C4-2B (cell line): ENCODE measurements around the gene ABCC2.

Experiments
- H3K27ac ChIP-seq: fragments of 450-650 bp; 2 replicates; pipeline ENCODE4 v1.5.1; 2017
- CTCF ChIP-seq: fragments of 450-650 bp; conservative IDR thresholded peaks from 2 replicates; pipeline ENCODE4 v1.5.1; 2017; ENCODE audit warnings: mild to moderate bottlenecking
- ZFX ChIP-seq: fragments of 450-650 bp; IDR thresholded peaks from 2 replicates; pipeline ENCODE4 v1.6.1; 2017

The ABCC2 gene

GRCh38 chr10:99870123-99870730 lies 87.8 kb downstream of the ABCC2 start:
- no peak overlapping the region for H3K27ac ChIP-seq
- TF ChIP-seq ZFX: no peak
- TF ChIP-seq CTCF: no peak

- TF ChIP-seq ZFX: no peak
- no peak for TF ChIP-seq CTCF
- H3K27ac ChIP-seq: no peak overlapping the region
Observed at GRCh38 chr10:99872367-99873162, 90.1 kb downstream of the ABCC2 start.

GRCh38 chr10:99873846-99874245 lies 91.4 kb downstream of the ABCC2 start:
- TF ChIP-seq CTCF (no peak), ZFX (no peak)
- H3K27ac ChIP-seq: no peak overlapping the region

GRCh38 chr10:99874341-99875085 lies 92.1 kb downstream of the ABCC2 start:
- TF ChIP-seq CTCF (no peak), ZFX (no peak)
- H3K27ac ChIP-seq: no peak overlapping the region

- no peak overlapping the region for H3K27ac ChIP-seq
- no peak for TF ChIP-seq ZFX
- TF ChIP-seq CTCF: no peak
Observed at GRCh38 chr10:99875473-99875872, 93.0 kb downstream of the ABCC2 start.

GRCh38 chr10:99880080-99880835 lies 97.8 kb downstream of the ABCC2 start:
- no peak overlapping the region for H3K27ac ChIP-seq
- TF ChIP-seq CTCF (no peak), ZFX (no peak)
